HuH-7 (cell line): Measurements from ENCODE around the gene SPTB.

ENCODE experiments used
- DNase-seq: peaks from one replicate; pipeline ENCODE4 v3.0.0; 2011; ENCODE audit warnings: low spot score

SPTB gene

GRCh38 chr14:64885559-64885958 is 5.9 kb upstream of the SPTB start:
- DNase-seq, result no peak

GRCh38 chr14:64880221-64881121 is 764 bp upstream of the SPTB start:
- DNase-seq, result peak; percentile 50

GRCh38 chr14:64878837-64879634 is 671 bp downstream of the SPTB start:
- no peak for DNase-seq

GRCh38 chr14:64877846-64878245 is 1.9 kb downstream of the SPTB start:
- DNase-seq, result no peak

GRCh38 chr14:64875350-64875749 is 4.4 kb downstream of the SPTB start:
- no peak for DNase-seq

- no peak for DNase-seq
These were observed 6.0 kb downstream of the SPTB start for GRCh38 chr14:64873506-64874219.

- no peak for DNase-seq
These were observed 8.4 kb downstream of the SPTB start for GRCh38 chr14:64871344-64871743.

- no peak for DNase-seq
These were observed 9.5 kb downstream of the SPTB start for GRCh38 chr14:64870160-64870559.

- no peak for DNase-seq
These were observed 10.9 kb downstream of the SPTB start for GRCh38 chr14:64868841-64869240.

GRCh38 chr14:64868379-64868778 is 11.3 kb downstream of the SPTB start:
- no peak for DNase-seq

GRCh38 chr14:64867182-64867581 is 12.5 kb downstream of the SPTB start:
- no peak for DNase-seq

- DNase-seq, result no peak
These were observed 13.7 kb downstream of the SPTB start for GRCh38 chr14:64865992-64866391.

GRCh38 chr14:64865109-64865508 is 14.6 kb downstream of the SPTB start:
- DNase-seq, result no peak

- no peak for DNase-seq
These were observed 15.4 kb downstream of the SPTB start for GRCh38 chr14:64864258-64864657.

- DNase-seq, result no peak
These were observed 17.8 kb downstream of the SPTB start for GRCh38 chr14:64861916-64862315.

GRCh38 chr14:64860039-64860438 is 19.7 kb downstream of the SPTB start:
- no peak for DNase-seq

- no peak for DNase-seq
These were observed 21.5 kb downstream of the SPTB start for GRCh38 chr14:64857979-64858744.

GRCh38 chr14:64856529-64857445 is 22.9 kb downstream of the SPTB start:
- no peak for DNase-seq

GRCh38 chr14:64855721-64856528 is 23.8 kb downstream of the SPTB start:
- DNase-seq, result no peak
